SU-DHL-6 (cell line): ENCODE measurements around the gene CDKAL1.

Experiments used
- H2AFZ ChIP-seq: fragments of 200-600 bp; sonication (generic); 2 replicates; pipeline ENCODE4 v1.6.1; 2014; ENCODE audit warnings: low read depth, mild to moderate bottlenecking, moderate library complexity, mixed read lengths, antibody characterized with exemption, low read length; ENCODE audit not compliant: severe bottlenecking
- H3F3A ChIP-seq: fragments of 200-600 bp; shearing (Covaris generic); 2 replicates; pipeline ENCODE4 v1.6.0; 2016; ENCODE audit warnings: antibody characterized with exemption, mild to moderate bottlenecking; ENCODE audit not compliant: insufficient read depth
- H3K27ac ChIP-seq: fragments of 200-600 bp; sonication (generic); 2 replicates; pipeline ENCODE4 v1.5.1; 2016; ENCODE audit warnings: low read depth, mild to moderate bottlenecking, low read length, moderate library complexity, mixed read lengths
- H3K27me3 ChIP-seq: fragments of 200-600 bp; sonication (generic), shearing (Covaris generic); 2 replicates; pipeline ENCODE4 v1.6.0; 2014; ENCODE audit warnings: mild to moderate bottlenecking, low read length
- H3K36me3 ChIP-seq: fragments of 200-600 bp; sonication (generic); 2 replicates; pipeline ENCODE4 v1.6.1; 2014; ENCODE audit warnings: mild to moderate bottlenecking, low read length, mixed read lengths
- H3K4me2 ChIP-seq: fragments of 300-600, 200-600 bp; shearing (Covaris generic), sonication (generic); 2 replicates; pipeline ENCODE4 v1.6.0; 2014; ENCODE audit warnings: low read length, low read depth, mild to moderate bottlenecking; ENCODE audit not compliant: poor library complexity, severe bottlenecking
- H3K4me3 ChIP-seq: fragments of 200-600 bp; sonication (generic); 2 replicates; pipeline ENCODE4 v1.5.1; 2014; ENCODE audit warnings: antibody characterized with exemption, low read length, mild to moderate bottlenecking, mixed read lengths; ENCODE audit not compliant: insufficient read depth, poor library complexity, severe bottlenecking
- H3K79me2 ChIP-seq: fragments of 200-600 bp; sonication (generic); 2 replicates; pipeline ENCODE4 v1.6.1; 2014; ENCODE audit warnings: mild to moderate bottlenecking, low read length, moderate library complexity; ENCODE audit not compliant: insufficient read depth
- H3K9ac ChIP-seq: fragments of 200-600 bp; sonication (generic); 2 replicates; pipeline ENCODE4 v1.7.0; 2014; ENCODE audit warnings: mild to moderate bottlenecking, low read length
- H3K9me2 ChIP-seq: fragments of 200-600 bp; sonication (generic); replicated peaks from 2 replicates; pipeline ENCODE4 v1.6.1; 2014; ENCODE audit warnings: low read length; ENCODE audit not compliant: insufficient read depth
- H3K9me3 ChIP-seq: fragments of 200-600 bp; sonication (generic); 2 replicates; pipeline ENCODE4 v1.6.1; 2014; ENCODE audit warnings: low read length, mixed read lengths; ENCODE audit not compliant: insufficient read depth
- H4K20me1 ChIP-seq: fragments of 200-600 bp; sonication (generic); 2 replicates; pipeline ENCODE4 v1.6.1; 2014; ENCODE audit warnings: low read depth, mild to moderate bottlenecking, antibody characterized with exemption, low read length, moderate library complexity, mixed read lengths
- CTCF ChIP-seq: fragments of 200-600 bp; sonication (generic); IDR thresholded peaks from one replicate; pipeline ENCODE4 v1.5.1; 2017; ENCODE audit warnings: antibody characterized with exemption, mild to moderate bottlenecking, low read length, moderate library complexity; ENCODE audit not compliant: insufficient read depth, poor library complexity, severe bottlenecking
- EZH2phosphoT487 ChIP-seq: fragments of 200-600 bp; sonication (generic), shearing (Covaris generic); conservative IDR thresholded peaks from 2 replicates; pipeline ENCODE4 v1.6.1; 2018; ENCODE audit warnings: mild to moderate bottlenecking, antibody characterized with exemption, low read length, moderate library complexity, mixed read lengths

CDKAL1 gene

GRCh38 chr6:20790032-20790791, 256.0 kb downstream of the CDKAL1 start:
- H3K36me3 ChIP-seq = 0 out of 2 replicates have a peak, but pooled peaks cover 3% of the 10 kb centered on the region
- TF ChIP-seq CTCF (no peak), EZH2phosphoT487 (no peak)
- H3K9ac ChIP-seq = no peak overlapping the region
- H3K9me3 ChIP-seq = no peaks in the 10 kb centered on the region
- no peak overlapping the region for H3K4me3 ChIP-seq
- H3K27ac ChIP-seq = no peak overlapping the region
- no peaks in the 10 kb centered on the region for H3K79me2 ChIP-seq
- no peaks in the 10 kb centered on the region for H3K27me3 ChIP-seq
- H3K4me2 ChIP-seq = no peak overlapping the region
- H2AFZ ChIP-seq = no peak overlapping the region
- H3F3A ChIP-seq = no peaks in the 10 kb centered on the region
- no peaks in the 10 kb centered on the region for H3K9me2 ChIP-seq
- no peaks in the 10 kb centered on the region for H4K20me1 ChIP-seq

GRCh38 chr6:20791074-20791473, 256.8 kb downstream of the CDKAL1 start:
- Histone ChIP-seq H4K20me1 (no peaks in the 10 kb centered on the region), H3K27ac (no peak overlapping the region), H3K9me2 (no peaks in the 10 kb centered on the region), H3K4me3 (no peak overlapping the region), H3F3A (no peaks in the 10 kb centered on the region), H2AFZ (no peak overlapping the region), H3K27me3 (no peaks in the 10 kb centered on the region), H3K79me2 (no peaks in the 10 kb centered on the region), H3K9me3 (no peaks in the 10 kb centered on the region), H3K36me3 (0 out of 2 replicates have a peak, but pooled peaks cover 3% of the 10 kb centered on the region), H3K9ac (no peak overlapping the region), H3K4me2 (no peak overlapping the region)
- TF ChIP-seq EZH2phosphoT487 (no peak), CTCF (no peak)

GRCh38 chr6:20791944-20792343, 257.7 kb downstream of the CDKAL1 start:
- H4K20me1 ChIP-seq = no peaks in the 10 kb centered on the region
- no peak overlapping the region for H2AFZ ChIP-seq
- H3K9ac ChIP-seq = no peak overlapping the region
- no peaks in the 10 kb centered on the region for H3K27me3 ChIP-seq
- H3K79me2 ChIP-seq = no peaks in the 10 kb centered on the region
- no peak overlapping the region for H3K27ac ChIP-seq
- no peaks in the 10 kb centered on the region for H3K9me2 ChIP-seq
- H3K36me3 ChIP-seq = 0 out of 2 replicates have a peak, but pooled peaks cover 3% of the 10 kb centered on the region
- no peaks in the 10 kb centered on the region for H3F3A ChIP-seq
- H3K4me2 ChIP-seq = no peak overlapping the region
- H3K9me3 ChIP-seq = no peaks in the 10 kb centered on the region
- TF ChIP-seq CTCF (no peak), EZH2phosphoT487 (no peak)
- no peak overlapping the region for H3K4me3 ChIP-seq
